Measurements from ENCODE around the gene LYRM9.

DNA sequence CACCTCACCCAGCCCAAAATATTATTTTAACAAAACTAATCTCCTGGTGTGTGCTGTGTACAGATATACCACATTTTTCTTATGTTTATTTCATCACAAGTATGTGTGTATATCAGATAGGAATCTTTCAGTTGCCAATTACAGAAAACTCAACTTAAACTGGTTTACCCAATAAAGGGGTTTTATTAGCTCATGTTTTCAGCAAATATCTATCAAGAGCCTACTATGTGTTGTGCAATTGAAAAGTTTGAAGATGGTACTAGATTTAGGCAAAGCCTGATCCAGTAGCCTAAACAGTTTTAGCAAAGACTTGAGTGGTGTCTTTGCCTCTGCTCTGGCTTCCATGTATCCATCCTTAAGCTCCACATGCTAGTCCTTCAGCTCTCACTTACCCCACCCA is 45.1 kb upstream of the LYRM9 start:
- TF ChIP-seq TAF1 (IDR thresholded peaks at IDR 0.05; ENCODE audit: borderline replicate concordance, low read depth, low read length), result no peak
- no peak for TF ChIP-seq RAD21 (IDR thresholded peaks at IDR 0.05; ENCODE audit: low read length)
- TF ChIP-seq, protein P1, sequence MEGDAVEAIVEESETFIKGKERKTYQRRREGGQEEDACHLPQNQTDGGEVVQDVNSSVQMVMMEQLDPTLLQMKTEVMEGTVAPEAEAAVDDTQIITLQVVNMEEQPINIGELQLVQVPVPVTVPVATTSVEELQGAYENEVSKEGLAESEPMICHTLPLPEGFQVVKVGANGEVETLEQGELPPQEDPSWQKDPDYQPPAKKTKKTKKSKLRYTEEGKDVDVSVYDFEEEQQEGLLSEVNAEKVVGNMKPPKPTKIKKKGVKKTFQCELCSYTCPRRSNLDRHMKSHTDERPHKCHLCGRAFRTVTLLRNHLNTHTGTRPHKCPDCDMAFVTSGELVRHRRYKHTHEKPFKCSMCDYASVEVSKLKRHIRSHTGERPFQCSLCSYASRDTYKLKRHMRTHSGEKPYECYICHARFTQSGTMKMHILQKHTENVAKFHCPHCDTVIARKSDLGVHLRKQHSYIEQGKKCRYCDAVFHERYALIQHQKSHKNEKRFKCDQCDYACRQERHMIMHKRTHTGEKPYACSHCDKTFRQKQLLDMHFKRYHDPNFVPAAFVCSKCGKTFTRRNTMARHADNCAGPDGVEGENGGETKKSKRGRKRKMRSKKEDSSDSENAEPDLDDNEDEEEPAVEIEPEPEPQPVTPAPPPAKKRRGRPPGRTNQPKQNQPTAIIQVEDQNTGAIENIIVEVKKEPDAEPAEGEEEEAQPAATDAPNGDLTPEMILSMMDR (IDR thresholded peaks at IDR 0.05), result no peak
- no peak for TF ChIP-seq GABPA (IDR thresholded peaks at IDR 0.05; ENCODE audit: low read depth)
- TF ChIP-seq EP300 (IDR thresholded peaks at IDR 0.05; ENCODE audit: borderline replicate concordance in 1 of 2, low read depth in 1 of 2, low read length in 1 of 2), result no peak
- no peak for TF ChIP-seq EZH2phosphoT487 (IDR thresholded peaks at IDR 0.05; ENCODE audit: borderline replicate concordance, low read depth)
- no peak for TF ChIP-seq RFX5 (IDR thresholded peaks at IDR 0.05; ENCODE audit: low read length)
- no peak for TF ChIP-seq POLR2AphosphoS5 (IDR thresholded peaks at IDR 0.05; ENCODE audit: low read depth, low read length)

Measured in SK-N-SH (cell line).